K562 (cell line): ENCODE data around the gene TBXAS1. TPM values are rescaled to one million over a fixed set of nuclear protein-coding genes. Genes with fewer than 3 reads are reported as not detected.

Experiments
- ATAC-seq: fragments of 200-7000 bp; cut with Tn5 transposase; 3 replicates; pipeline ENCODE4 v1.9.1; 2020; ENCODE audit warnings: moderate library complexity
- BruUV-seq: library from RNA; stranded (reverse); fragments of 400-500 nt; replicated peaks from 2 replicates; lab custom pipeline; 2021; lab: Mats Ljungman, UMichigan
- CTCF ChIA-PET: fragments of 300-600 bp; formaldehyde crosslinking; extraction: SDS; loops from one replicate; lab custom pipeline; 2021; ENCODE audit warnings: low intra/inter-chr PET ratio; lab: Yijun Ruan, JAX
- POLR2A ChIA-PET: fragments of 300-600, 350-650 bp; sonication (Branson Sonifier 250); formaldehyde crosslinking; extraction: SDS; loops from one replicate; lab custom pipeline; 2021; ENCODE audit warnings: antibody characterized with exemption, inconsistent platforms; lab: Yijun Ruan, JAX
- DNase-seq, 4 experiments: peaks; one replicate each; pipeline versions ENCODE4 v3.0.0 to v3.0.0-alpha.2; 2011 to 2018; ENCODE audit warnings: low spot score in 3 of 4, mixed read lengths in 3 of 4; ENCODE audit errors: extremely low read depth in 1 of 4
- FAIRE-seq: peaks from 2 replicates; lab custom pipeline; 2011; peaks lifted over from hg19 to GRCh38; lab: Jason Lieb, UNC
- H2AFZ ChIP-seq: 2 replicates; pipeline ENCODE4 v1.6.0; 2011; ENCODE audit warnings: low read depth, low read length, control low read depth, inconsistent platforms
- H3K27ac ChIP-seq: fragments of 200-600 bp; 3 replicates; pipeline ENCODE4 v1.8.0; 2011; ENCODE audit warnings: low read depth, mild to moderate bottlenecking, control low read depth, inconsistent platforms, low read length, moderate library complexity, mixed read lengths; ENCODE audit errors: extremely low read depth
- H3K27me3 ChIP-seq, 2 experiments: fragments of 300-600 bp in 1 of 2; 2 replicates in 1 of 2; 3 replicates in 1 of 2; pipeline versions ENCODE4 v1.6.0 to v1.8.0; 2011; ENCODE audit warnings: inconsistent platforms in 2 of 2, low read length in 2 of 2, mild to moderate bottlenecking in 1 of 2, mixed read lengths in 1 of 2, moderate library complexity in 1 of 2; ENCODE audit not compliant: control insufficient read depth in 2 of 2, insufficient read depth in 2 of 2
- H3K36me3 ChIP-seq: fragments of 300-600 bp; 3 replicates; pipeline ENCODE4 v1.8.0; 2011; ENCODE audit warnings: mild to moderate bottlenecking, low read length, inconsistent platforms; ENCODE audit not compliant: control insufficient read depth, insufficient read depth
- H3K4me1 ChIP-seq, 2 experiments: fragments of 200-600 bp in 1 of 2; replicated peaks in 1 of 2; 2 replicates in 1 of 2; 3 replicates in 1 of 2; pipeline versions ENCODE4 v1.5.1 to v1.8.0; 2011; ENCODE audit warnings: inconsistent platforms in 2 of 2, low read length in 2 of 2, mild to moderate bottlenecking in 1 of 2, mixed read lengths in 1 of 2, moderate library complexity in 1 of 2; ENCODE audit not compliant: control insufficient read depth in 2 of 2, insufficient read depth in 2 of 2
- H3K4me2 ChIP-seq: 2 replicates; pipeline ENCODE4 v1.6.1; 2011; ENCODE audit warnings: low read length, control low read depth, inconsistent platforms, mixed read lengths; ENCODE audit not compliant: insufficient read depth
- H3K4me3 ChIP-seq: fragments of 200-600 bp; sonication (generic), shearing (Covaris generic); 2 replicates; pipeline ENCODE4 v1.5.1; 2016; ENCODE audit warnings: control low read depth, inconsistent platforms
- H3K79me2 ChIP-seq: fragments of 200-600 bp; 3 replicates; pipeline ENCODE4 v1.8.0; 2011; ENCODE audit warnings: low read length, inconsistent platforms; ENCODE audit not compliant: control insufficient read depth, insufficient read depth
- H3K9ac ChIP-seq, 2 experiments: 2 replicates each; pipeline versions ENCODE4 v1.6.0 to v1.6.1; 2011; ENCODE audit warnings: low read depth in 2 of 2, low read length in 2 of 2, control low read depth in 1 of 2, inconsistent platforms in 1 of 2, mild to moderate bottlenecking in 1 of 2, mixed read lengths in 1 of 2; ENCODE audit not compliant: insufficient read depth in 1 of 2
- H3K9me1 ChIP-seq: one replicate; pipeline ENCODE4 v1.6.0; 2011; ENCODE audit warnings: inconsistent platforms, mild to moderate bottlenecking, low read length, moderate library complexity; ENCODE audit not compliant: control insufficient read depth, insufficient read depth
- H3K9me3 ChIP-seq: replicated peaks from 2 replicates; pipeline ENCODE4 v1.5.1; 2011; ENCODE audit warnings: low read depth, low read length, inconsistent platforms; ENCODE audit not compliant: control insufficient read depth, insufficient read depth
- H4K20me1 ChIP-seq: replicated peaks from 2 replicates; pipeline ENCODE4 v1.6.1; 2011; ENCODE audit warnings: low read length, inconsistent platforms, mixed read lengths; ENCODE audit not compliant: control insufficient read depth, insufficient read depth
- POLR2A ChIP-seq: fragments of 450-650 bp; conservative IDR thresholded peaks from 2 replicates; pipeline ENCODE4 v1.6.1; 2016
- USF1 ChIP-seq: sonication (generic); formaldehyde crosslinking; IDR thresholded peaks from 2 replicates; pipeline ENCODE4 v1.9.0; 2022; ENCODE audit warnings: mild to moderate bottlenecking, missing genetic modification reagents
- YY1 ChIP-seq, 3 experiments: IDR thresholded peaks; 2 replicates each; pipeline ENCODE4 v1.6.1; 2011; ENCODE audit warnings: low read length in 2 of 3, mild to moderate bottlenecking in 2 of 3, moderate library complexity in 2 of 3, borderline replicate concordance in 1 of 3, control low read depth in 1 of 3, low read depth in 1 of 3; ENCODE audit not compliant: insufficient read depth in 3 of 3, insufficient replicate concordance in 2 of 3, control insufficient read depth in 1 of 3, insufficient read length in 1 of 3; ENCODE audit errors: extremely low read depth in 1 of 3
- ZEB2 ChIP-seq: fragments of 450-650 bp; IDR thresholded peaks from 2 replicates; pipeline ENCODE4 v1.6.1; 2016
- WGBS: fragments of 100-300 bp; shearing (Covaris generic); methylation state at CpG from one replicate; pipeline ENCODE4 v1.1.6; 2016; ENCODE audit warnings: low coverage, mixed read lengths; ENCODE audit not compliant: insufficient coverage; ENCODE audit errors: missing lambda C conversion rate; 5-methylcytosine and 5-hydroxymethylcytosine counted together
- in situ Hi-C: fragments of 300-500 bp; cut with MboI; formaldehyde crosslinking; loops from 4 replicates; pipeline ENCODE4 v1.15.0; 2018; ENCODE audit warnings: inconsistent platforms, mixed read lengths
- intact Hi-C: fragments of 100-400 bp; cut with micrococcal nuclease; formaldehyde crosslinking; loops from 2 replicates; pipeline ENCODE4 v1.14.2; 2022
- polyA plus RNA-seq, 8 experiments: library from polyadenylated mRNA; depleted of rRNA in 4 of 8; stranded (reverse) in 5 of 8; unstranded in 3 of 8; fragments of >200 nt; fragmentation: Nextera tagmentation in 2 of 8; fragmentation: Illumina TruSeq in 1 of 8; extraction: Ambion mirVana in 2 of 8; extraction: Trizol in 1 of 8; gene quantifications; 2 replicates each; pipeline versions ENCODE4 v1.2.1 to v1.2.3, GENCODE V29; 2011 to 2014; ENCODE audit warnings: inconsistent platforms in 1 of 8, missing spikeins in 1 of 8
- total RNA-seq, 7 experiments: library from RNA; depleted of rRNA in 6 of 7; stranded (reverse); fragments of >200 nt in 6 of 7; fragmentation: Illumina TruSeq in 2 of 7; extraction: Trizol in 2 of 7; gene quantifications; 2 replicates each; pipeline versions ENCODE4 v1.2.1 to v1.2.3, GENCODE V29; 2011 to 2021; ENCODE audit warnings: low replicate concordance in 1 of 7

Gene TBXAS1
- total and polyA plus RNA-seq, 9 of the 15 experiments (the other 6 are each of a cell fraction or from before 2014, with no cell fraction given), result 1.1 to 8.3 (median 1.9) TPM

- peak; percentile 36; the same call in 1 of the 2 replicates for TF ChIP-seq USF1
Observed at GRCh38 chr7:140008755-140009610, 179.9 kb downstream of the TBXAS1 start (continued).

- Histone ChIP-seq H3K79me2 (no peaks in the 10 kb centered on the region), H2AFZ (no peak overlapping the region), H3K36me3 (no peaks in the 10 kb centered on the region), H3K4me2 (no peak overlapping the region), H3K9me1 (no peaks in the 10 kb centered on the region), H3K9ac (no peak overlapping the region), H3K27ac (no peak overlapping the region), H3K9me3 (no peaks in the 10 kb centered on the region), H3K4me3 (no peak overlapping the region), H3K4me1 (peaks cover 8 to 10% of the 10 kb centered on the region in 2 experiments; a peak in 4 of 5 replicates), H3K27me3 (peaks cover 34 to 51% of the 10 kb centered on the region in 2 experiments), H4K20me1 (peaks cover 10% of the 10 kb centered on the region)
- FAIRE-seq (no peak), ATAC-seq (no peak), DNase-seq (no peak)
- POLR2A ChIA-PET, result no interaction called here
- no TSS peak for BruUV-seq
- intact Hi-C loops, result loop anchor here (5.0 kb wide), 1 partner anchor 643 kb away; no protein-coding TSS in a partner anchor
- in situ Hi-C loops, result loop anchor here (5.0 kb wide), 1 partner anchor 308 kb away; no protein-coding TSS in a partner anchor
- WGBS, result no CpG with 5 or more reads among the region's 11 CpGs
- CTCF ChIA-PET, result no interaction called here
- no peak for TF ChIP-seq POLR2A
- 0 out of 2 replicates have a peak, but pooled peaks have one; percentile 26 for TF ChIP-seq ZEB2
- TF ChIP-seq YY1 (IDR thresholded peaks at IDR 0.05; ENCODE audit: borderline replicate concordance in 1 of 3, control insufficient read depth in 1 of 3, extremely low read depth in 1 of 3, insufficient read depth in 3 of 3, insufficient read length in 1 of 3, insufficient replicate concordance in 2 of 3, low read depth in 1 of 3, low read length in 2 of 3), result no peak
- TF ChIP-seq, all 486 proteins: peak for 1
Observed at GRCh38 chr7:140009735-140010134, 180.7 kb downstream of the TBXAS1 start.
